Mesendoderm (in vitro differentiated cells): Measurements from ENCODE around the gene PCNX1.

Experiments used
- DNase-seq: peaks from one replicate; pipeline ENCODE4 v3.0.0; 2013
- H2AK5ac ChIP-seq: 2 replicates; pipeline ENCODE4 v1.6.1; 2013; ENCODE audit warnings: low read length, inconsistent platforms
- H2BK120ac ChIP-seq: 2 replicates; pipeline ENCODE4 v1.6.1; 2013; ENCODE audit warnings: low read depth, mild to moderate bottlenecking, low read length, moderate library complexity, mixed read lengths
- H2BK15ac ChIP-seq: replicated peaks from 2 replicates; pipeline ENCODE4 v1.6.1; 2013; ENCODE audit warnings: low read depth, mild to moderate bottlenecking, moderate library complexity
- H2BK5ac ChIP-seq: 2 replicates; pipeline ENCODE4 v1.6.1; 2013; ENCODE audit warnings: low read length, inconsistent platforms
- H3K18ac ChIP-seq: 2 replicates; pipeline ENCODE4 v1.6.1; 2013; ENCODE audit warnings: mild to moderate bottlenecking, low read length, mixed read lengths
- H3K23ac ChIP-seq: one replicate; pipeline ENCODE4 v1.6.1; 2013; ENCODE audit warnings: low read length
- H3K27ac ChIP-seq: 2 replicates; pipeline ENCODE4 v1.5.1; 2013; ENCODE audit warnings: low read depth, mild to moderate bottlenecking, inconsistent platforms, low read length, moderate library complexity
- H3K27me3 ChIP-seq: 2 replicates; pipeline ENCODE4 v1.6.1; 2013; ENCODE audit warnings: low read length, control low read depth, mild to moderate bottlenecking, inconsistent platforms; ENCODE audit not compliant: insufficient read depth, poor library complexity
- H3K36me3 ChIP-seq: 2 replicates; pipeline ENCODE4 v1.6.1; 2013; ENCODE audit warnings: low read length, inconsistent platforms; ENCODE audit not compliant: control insufficient read depth, insufficient read depth
- H3K4ac ChIP-seq: one replicate; pipeline ENCODE4 v1.6.1; 2013; ENCODE audit warnings: low read depth, mild to moderate bottlenecking, low read length, moderate library complexity
- H3K4me1 ChIP-seq: 2 replicates; pipeline ENCODE4 v1.6.1; 2013; ENCODE audit warnings: low read depth, low read length, inconsistent platforms; ENCODE audit not compliant: control insufficient read depth
- H3K4me2 ChIP-seq: 2 replicates; pipeline ENCODE4 v1.6.1; 2013; ENCODE audit warnings: low read length
- H3K4me3 ChIP-seq: 2 replicates; pipeline ENCODE4 v1.5.1; 2013; ENCODE audit warnings: mild to moderate bottlenecking, low read length
- H3K56ac ChIP-seq: one replicate; pipeline ENCODE4 v1.6.1; 2013; ENCODE audit warnings: low read length
- H3K79me1 ChIP-seq: 2 replicates; pipeline ENCODE4 v1.6.1; 2013; ENCODE audit warnings: low read length, inconsistent platforms
- H3K79me2 ChIP-seq: 2 replicates; pipeline ENCODE4 v1.6.1; 2013; ENCODE audit warnings: mild to moderate bottlenecking, low read length; ENCODE audit not compliant: control insufficient read depth, insufficient read depth
- H3K9ac ChIP-seq: 2 replicates; pipeline ENCODE4 v1.6.1; 2013; ENCODE audit warnings: low read length, inconsistent platforms
- H4K5ac ChIP-seq: one replicate; pipeline ENCODE4 v1.6.1; 2013; ENCODE audit warnings: low read length
- H4K8ac ChIP-seq: one replicate; pipeline ENCODE4 v1.6.1; 2013; ENCODE audit warnings: low read depth, mild to moderate bottlenecking, control low read depth, low read length, moderate library complexity
- WGBS: extraction: QIAGEN DNeasy Blood & Tissue Kit; methylation state at CpG from one replicate; pipeline ENCODE4 v1.1.7; 2013; ENCODE audit warnings: low lambda C conversion rate, missing lambda C conversion rate; ENCODE audit not compliant: insufficient coverage; ENCODE audit errors: extremely low coverage; 5-methylcytosine and 5-hydroxymethylcytosine counted together

Gene PCNX1

DNA sequence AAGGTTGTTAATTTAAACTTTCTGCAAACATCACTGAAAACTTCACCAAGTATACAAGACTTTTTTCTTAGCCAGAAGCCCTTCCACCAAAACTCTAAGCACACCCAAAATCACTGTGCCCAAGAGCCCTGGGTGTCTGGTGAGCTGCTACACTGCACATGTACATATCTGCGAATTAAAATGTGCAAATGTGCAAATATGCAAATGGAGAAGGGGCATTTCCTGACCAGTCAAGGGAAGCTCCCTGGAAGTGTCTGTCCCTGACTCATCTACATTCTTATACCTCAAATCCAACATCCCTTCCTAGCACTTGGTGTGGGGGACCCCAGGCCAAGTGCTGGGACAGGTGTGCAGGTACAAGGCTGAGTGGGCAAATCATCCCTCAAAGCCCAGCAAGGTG, 123.7 kb downstream of the PCNX1 start:
- WGBS: no CpG with 5 or more reads among the region's 1 CpG
- no peaks in the 10 kb centered on the region for H3K79me1 ChIP-seq
- H3K36me3 ChIP-seq: no peaks in the 10 kb centered on the region

DNA sequence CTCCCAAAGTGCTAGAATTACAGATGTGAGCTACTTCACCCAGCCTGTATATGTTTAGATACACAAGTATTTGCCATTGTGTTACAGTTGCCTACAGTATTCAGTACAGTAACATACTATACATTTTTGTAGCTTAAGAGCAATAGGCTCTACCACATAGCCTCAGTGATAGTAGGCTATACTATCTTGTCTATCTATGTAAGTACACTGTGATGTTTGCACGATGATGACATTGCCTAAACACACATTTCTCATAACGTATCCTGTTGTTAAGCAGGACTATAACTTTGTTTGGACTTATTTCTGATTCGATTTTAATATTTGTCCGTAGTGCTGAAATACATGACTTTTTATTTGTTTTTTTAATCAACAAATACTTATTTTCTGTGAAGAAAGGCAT, 129.2 kb downstream of the PCNX1 start:
- no peak for DNase-seq
- Histone ChIP-seq H3K18ac (no peak overlapping the region), H4K5ac (no peak overlapping the region), H4K8ac (no peak overlapping the region), H2BK5ac (no peak overlapping the region), H3K4me1 (no peaks in the 10 kb centered on the region), H2BK120ac (no peak overlapping the region), H3K27me3 (no peaks in the 10 kb centered on the region), H3K56ac (no peak overlapping the region), H3K36me3 (peaks cover 1% of the 10 kb centered on the region), H3K23ac (no peak overlapping the region), H3K79me2 (no peaks in the 10 kb centered on the region), H3K4me3 (no peak overlapping the region), H3K4me2 (no peak overlapping the region), H3K4ac (no peak overlapping the region), H3K27ac (no peak overlapping the region), H3K9ac (no peak overlapping the region), H2BK15ac (no peak overlapping the region), H2AK5ac (no peak overlapping the region), H3K79me1 (no peaks in the 10 kb centered on the region)
- no CpG with 5 or more reads among the region's 4 CpGs for WGBS

More for the DNA sequence above, 123.7 kb downstream of the PCNX1 start:
- Histone ChIP-seq H4K5ac (no peak overlapping the region), H3K4me1 (no peaks in the 10 kb centered on the region), H4K8ac (no peak overlapping the region), H3K56ac (no peak overlapping the region), H2BK15ac (no peak overlapping the region), H2BK5ac (no peak overlapping the region), H3K27ac (no peak overlapping the region), H3K23ac (no peak overlapping the region), H3K4me3 (no peak overlapping the region), H2AK5ac (no peak overlapping the region), H3K4me2 (no peak overlapping the region), H2BK120ac (no peak overlapping the region), H3K9ac (no peak overlapping the region), H3K79me2 (no peaks in the 10 kb centered on the region), H3K18ac (no peak overlapping the region), H3K27me3 (no peaks in the 10 kb centered on the region), H3K4ac (no peak overlapping the region)
- no peak for DNase-seq

DNA sequence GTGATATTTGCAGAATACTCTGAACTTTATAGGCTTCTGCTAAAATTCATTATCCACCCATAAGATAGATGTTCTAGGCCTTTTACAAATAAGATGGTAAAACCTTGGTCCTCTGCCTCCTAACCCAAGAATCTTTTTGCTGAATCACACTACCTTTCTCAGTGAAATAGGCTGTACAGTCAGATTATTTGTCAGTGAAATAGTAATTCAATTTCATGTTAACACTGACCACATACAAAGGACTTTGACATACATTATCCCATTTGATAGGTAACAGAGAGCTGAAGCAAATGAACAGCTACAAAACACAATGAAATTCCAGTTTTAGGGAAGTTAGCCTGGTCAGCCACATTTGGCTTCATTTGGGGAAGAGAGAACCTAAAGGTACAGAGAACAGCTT, 141.1 kb downstream of the PCNX1 start:
- Histone ChIP-seq H2BK120ac (no peak overlapping the region), H3K79me2 (no peaks in the 10 kb centered on the region), H4K5ac (no peak overlapping the region), H3K36me3 (no peaks in the 10 kb centered on the region), H3K4me2 (no peak overlapping the region), H3K4ac (no peak overlapping the region), H2BK5ac (no peak overlapping the region), H3K4me3 (no peak overlapping the region), H3K27ac (no peak overlapping the region), H4K8ac (no peak overlapping the region), H2BK15ac (no peak overlapping the region), H3K56ac (no peak overlapping the region), H3K79me1 (peaks cover 2% of the 10 kb centered on the region), H3K23ac (no peak overlapping the region), H2AK5ac (no peak overlapping the region), H3K27me3 (no peaks in the 10 kb centered on the region), H3K9ac (no peak overlapping the region), H3K18ac (no peak overlapping the region), H3K4me1 (no peaks in the 10 kb centered on the region)
- DNase-seq: no peak

DNA sequence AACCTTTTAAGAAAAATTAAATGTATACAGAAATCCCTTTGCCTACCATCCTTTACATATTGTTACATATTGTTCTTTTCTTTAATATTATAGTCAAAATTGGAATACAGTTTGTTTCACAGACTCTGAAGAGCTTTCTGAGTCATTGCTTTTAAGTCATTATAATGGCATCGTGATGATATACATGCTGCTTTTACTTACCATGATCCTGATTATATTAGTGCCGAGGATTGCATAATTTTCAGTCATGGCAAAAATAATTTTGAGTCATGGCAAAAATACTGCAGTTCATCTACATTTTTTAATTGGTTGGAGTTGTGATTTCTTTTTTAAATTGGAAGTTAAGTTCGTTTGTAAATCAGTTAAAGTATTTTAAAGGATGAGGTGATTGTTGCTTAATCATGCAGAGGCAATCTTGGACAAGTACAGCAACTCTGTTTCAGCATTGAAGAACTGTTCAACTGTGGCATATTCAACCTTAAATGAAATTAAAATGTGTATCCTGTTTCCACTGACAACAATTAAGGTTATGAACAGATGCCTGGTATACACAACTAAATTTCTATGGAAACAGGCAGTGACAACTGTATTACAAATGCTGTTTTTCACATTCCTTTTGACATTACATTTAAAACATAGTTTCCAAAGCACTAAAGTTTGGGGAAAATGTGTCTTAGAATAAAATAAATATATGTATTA, 142.3 kb downstream of the PCNX1 start:
- H3K4ac ChIP-seq: no peak overlapping the region
- H4K8ac ChIP-seq: no peak overlapping the region
- H3K9ac ChIP-seq: no peak overlapping the region
- no peak overlapping the region for H3K4me2 ChIP-seq
- WGBS: 100% methylated on average over 1 of the region's 3 CpGs
- no peak overlapping the region for H2BK120ac ChIP-seq
- no peak overlapping the region for H2AK5ac ChIP-seq
- no peaks in the 10 kb centered on the region for H3K4me1 ChIP-seq
- H3K56ac ChIP-seq: no peak overlapping the region
- H3K27me3 ChIP-seq: no peaks in the 10 kb centered on the region
- no peak overlapping the region for H4K5ac ChIP-seq
- H3K27ac ChIP-seq: no peak overlapping the region
- no peak overlapping the region for H3K23ac ChIP-seq
- H3K18ac ChIP-seq: no peak overlapping the region
- no peak overlapping the region for H2BK5ac ChIP-seq
- no peak overlapping the region for H3K4me3 ChIP-seq
- H2BK15ac ChIP-seq: no peak overlapping the region
- no peaks in the 10 kb centered on the region for H3K36me3 ChIP-seq
- H3K79me2 ChIP-seq: no peaks in the 10 kb centered on the region
- no peak for DNase-seq
- H3K79me1 ChIP-seq: no peaks in the 10 kb centered on the region

DNA sequence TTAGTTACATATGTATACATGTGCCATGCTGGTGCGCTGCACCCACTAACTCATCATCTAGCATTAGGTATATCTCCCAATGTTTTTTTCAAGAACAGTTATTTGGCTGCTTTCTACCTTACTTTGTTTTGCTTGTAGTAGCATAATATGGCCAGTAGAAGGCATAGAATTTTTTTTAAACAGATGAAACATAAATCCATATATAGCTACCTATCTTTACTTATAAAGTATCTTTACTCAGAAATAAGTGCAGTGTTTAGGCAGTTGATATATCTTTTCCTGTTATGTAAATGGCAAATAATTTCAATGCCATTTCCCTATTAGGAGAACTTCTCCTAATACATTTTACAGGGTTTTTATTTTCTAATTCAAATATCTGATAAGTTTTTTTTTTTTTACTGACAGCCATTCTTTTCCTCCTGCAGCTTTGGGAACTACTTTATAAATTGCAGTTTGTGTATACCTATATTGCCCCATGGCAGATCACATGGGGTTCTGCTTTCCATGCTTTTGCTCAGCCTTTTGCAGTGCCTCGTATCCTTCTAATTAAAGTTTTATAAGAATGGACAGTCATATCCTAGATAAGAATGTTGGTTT, 143.1 kb downstream of the PCNX1 start:
- H3K79me2 ChIP-seq: no peaks in the 10 kb centered on the region
- peak; percentile 15 for DNase-seq
- H3K27me3 ChIP-seq: no peaks in the 10 kb centered on the region
- H2BK120ac ChIP-seq: no peak overlapping the region
- no peak overlapping the region for H3K9ac ChIP-seq
- no peaks in the 10 kb centered on the region for H3K79me1 ChIP-seq
- H3K23ac ChIP-seq: no peak overlapping the region
- no peaks in the 10 kb centered on the region for H3K36me3 ChIP-seq
- no peak overlapping the region for H2BK15ac ChIP-seq
- H3K4ac ChIP-seq: no peak overlapping the region
- no peak overlapping the region for H4K5ac ChIP-seq
- H2AK5ac ChIP-seq: no peak overlapping the region
- WGBS: no CpG with 5 or more reads among the region's 2 CpGs
- no peak overlapping the region for H3K56ac ChIP-seq
- H2BK5ac ChIP-seq: no peak overlapping the region
- H3K18ac ChIP-seq: no peak overlapping the region
- no peak overlapping the region for H3K4me2 ChIP-seq
- H4K8ac ChIP-seq: no peak overlapping the region
- H3K4me1 ChIP-seq: no peaks in the 10 kb centered on the region
- H3K4me3 ChIP-seq: no peak overlapping the region
- no peak overlapping the region for H3K27ac ChIP-seq

DNA sequence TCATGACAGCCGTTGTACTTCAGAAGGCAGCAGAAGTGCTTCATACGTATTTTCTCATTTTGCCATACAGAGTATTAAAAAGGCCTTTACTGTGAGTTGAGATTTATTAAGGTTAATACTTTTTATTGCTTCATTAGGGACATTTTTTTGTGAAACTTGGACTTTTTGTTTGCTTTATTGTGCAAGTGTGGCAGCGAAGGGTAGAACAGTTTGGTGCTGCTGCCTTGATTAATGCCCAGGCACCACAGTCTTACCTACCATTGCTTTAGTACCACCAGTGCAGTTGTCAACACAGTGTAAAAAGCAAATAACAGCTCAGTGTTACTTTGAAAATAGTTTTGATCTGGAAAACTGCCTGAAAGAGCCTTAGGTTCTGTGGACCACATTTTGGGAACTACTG, 147.4 kb downstream of the PCNX1 start:
- no peak overlapping the region for H2BK120ac ChIP-seq
- no peaks in the 10 kb centered on the region for H3K79me2 ChIP-seq
- H3K4me2 ChIP-seq: no peak overlapping the region
- no peak overlapping the region for H3K9ac ChIP-seq
- no peak overlapping the region for H3K18ac ChIP-seq
- H3K4me1 ChIP-seq: no peaks in the 10 kb centered on the region
- H3K23ac ChIP-seq: no peak overlapping the region
- H3K4ac ChIP-seq: no peak overlapping the region
- H3K79me1 ChIP-seq: no peaks in the 10 kb centered on the region
- no CpG with 5 or more reads among the region's 3 CpGs for WGBS
- H4K5ac ChIP-seq: no peak overlapping the region
- H2BK15ac ChIP-seq: no peak overlapping the region
- no peaks in the 10 kb centered on the region for H3K36me3 ChIP-seq
- no peak overlapping the region for H3K27ac ChIP-seq
- H4K8ac ChIP-seq: no peak overlapping the region
- H3K4me3 ChIP-seq: no peak overlapping the region
- no peak overlapping the region for H2AK5ac ChIP-seq
- H2BK5ac ChIP-seq: no peak overlapping the region
- H3K56ac ChIP-seq: no peak overlapping the region
- H3K27me3 ChIP-seq: no peaks in the 10 kb centered on the region
- no peak for DNase-seq
